ENCODE measurements around the gene MED17. TPM values are rescaled to one million over a fixed set of nuclear protein-coding genes. Genes with fewer than 3 reads are reported as not detected.
"Not testable (repeated sequence)": the region's sequence is repeated elsewhere in the genome, so short reads cannot be mapped to it uniquely, and the experiment has no call there.

Gene MED17
- polyA plus RNA-seq, 1 donor from 2014 or later: 82.7 TPM

DNA sequence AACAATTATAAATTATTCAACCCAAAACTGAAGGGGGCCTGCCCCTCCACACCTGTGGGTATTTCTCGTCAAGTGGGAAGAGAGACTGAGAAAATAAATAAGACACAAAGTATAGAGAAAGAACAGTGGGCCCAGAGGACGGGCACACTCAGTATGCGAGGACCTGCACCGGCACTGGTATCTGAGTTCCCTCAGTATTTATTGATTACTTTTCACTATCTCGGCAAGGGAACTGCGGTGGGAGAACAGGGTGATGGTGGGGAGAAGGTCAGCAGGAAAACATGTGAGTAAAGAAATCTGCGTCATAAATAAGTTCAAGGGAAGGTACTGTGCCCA, 39.4 kb upstream of the MED17 start:
- H3K9me2 ChIP-seq (ENCODE audit: insufficient read depth, low read length): no peaks in the 10 kb centered on the region
- H2AFZ ChIP-seq (ENCODE audit: low read depth, low read length): no peak overlapping the region
- H3K27ac ChIP-seq (ENCODE audit: low read length): no peak overlapping the region
- peaks cover 24% of the 10 kb centered on the region for H3K79me2 ChIP-seq (replicated peaks; ENCODE audit: insufficient read depth, low read length)
- H3K9ac ChIP-seq (ENCODE audit: low read length): no peak overlapping the region
- no peaks in the 10 kb centered on the region for H3K36me3 ChIP-seq (ENCODE audit: insufficient read depth, low read length)
- H4K20me1 ChIP-seq (ENCODE audit: insufficient read depth): no peaks in the 10 kb centered on the region
- no peaks in the 10 kb centered on the region for H3F3A ChIP-seq (ENCODE audit: insufficient read depth, low read length, poor library complexity, severe bottlenecking)
- no peak overlapping the region for H3K4me2 ChIP-seq (ENCODE audit: low read length)
- H3K4me3 ChIP-seq (ENCODE audit: low read length): no peak overlapping the region
- no peaks in the 10 kb centered on the region for H3K27me3 ChIP-seq (ENCODE audit: insufficient read depth, low read depth, low read length)
- H3K9me3 ChIP-seq (ENCODE audit: low read length): no peaks in the 10 kb centered on the region
- no peak for TF ChIP-seq RAD21 (conservative IDR thresholded peaks at IDR 0.05)
- TF ChIP-seq TAF1 (IDR thresholded peaks at IDR 0.05; ENCODE audit: low read depth): no peak
- no peak for TF ChIP-seq REST (IDR thresholded peaks at IDR 0.05; ENCODE audit: borderline replicate concordance)
- TF ChIP-seq POLR2AphosphoS5 (IDR thresholded peaks at IDR 0.05): no peak
- no peak for TF ChIP-seq MXI1 (conservative IDR thresholded peaks at IDR 0.05; ENCODE audit: poor library complexity, severe bottlenecking)
- TF ChIP-seq, protein P1, sequence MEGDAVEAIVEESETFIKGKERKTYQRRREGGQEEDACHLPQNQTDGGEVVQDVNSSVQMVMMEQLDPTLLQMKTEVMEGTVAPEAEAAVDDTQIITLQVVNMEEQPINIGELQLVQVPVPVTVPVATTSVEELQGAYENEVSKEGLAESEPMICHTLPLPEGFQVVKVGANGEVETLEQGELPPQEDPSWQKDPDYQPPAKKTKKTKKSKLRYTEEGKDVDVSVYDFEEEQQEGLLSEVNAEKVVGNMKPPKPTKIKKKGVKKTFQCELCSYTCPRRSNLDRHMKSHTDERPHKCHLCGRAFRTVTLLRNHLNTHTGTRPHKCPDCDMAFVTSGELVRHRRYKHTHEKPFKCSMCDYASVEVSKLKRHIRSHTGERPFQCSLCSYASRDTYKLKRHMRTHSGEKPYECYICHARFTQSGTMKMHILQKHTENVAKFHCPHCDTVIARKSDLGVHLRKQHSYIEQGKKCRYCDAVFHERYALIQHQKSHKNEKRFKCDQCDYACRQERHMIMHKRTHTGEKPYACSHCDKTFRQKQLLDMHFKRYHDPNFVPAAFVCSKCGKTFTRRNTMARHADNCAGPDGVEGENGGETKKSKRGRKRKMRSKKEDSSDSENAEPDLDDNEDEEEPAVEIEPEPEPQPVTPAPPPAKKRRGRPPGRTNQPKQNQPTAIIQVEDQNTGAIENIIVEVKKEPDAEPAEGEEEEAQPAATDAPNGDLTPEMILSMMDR (IDR thresholded peaks at IDR 0.05; ENCODE audit: poor library complexity, severe bottlenecking): no peak
- TF ChIP-seq SMC3 (conservative IDR thresholded peaks at IDR 0.05; ENCODE audit: poor library complexity): no peak
- no peak for TF ChIP-seq EP300 (conservative IDR thresholded peaks at IDR 0.05; ENCODE audit: poor library complexity, severe bottlenecking)
- no peak for TF ChIP-seq EZH2 (IDR thresholded peaks at IDR 0.05; ENCODE audit: borderline replicate concordance, insufficient read depth, low read length, poor library complexity, severe bottlenecking)

DNA sequence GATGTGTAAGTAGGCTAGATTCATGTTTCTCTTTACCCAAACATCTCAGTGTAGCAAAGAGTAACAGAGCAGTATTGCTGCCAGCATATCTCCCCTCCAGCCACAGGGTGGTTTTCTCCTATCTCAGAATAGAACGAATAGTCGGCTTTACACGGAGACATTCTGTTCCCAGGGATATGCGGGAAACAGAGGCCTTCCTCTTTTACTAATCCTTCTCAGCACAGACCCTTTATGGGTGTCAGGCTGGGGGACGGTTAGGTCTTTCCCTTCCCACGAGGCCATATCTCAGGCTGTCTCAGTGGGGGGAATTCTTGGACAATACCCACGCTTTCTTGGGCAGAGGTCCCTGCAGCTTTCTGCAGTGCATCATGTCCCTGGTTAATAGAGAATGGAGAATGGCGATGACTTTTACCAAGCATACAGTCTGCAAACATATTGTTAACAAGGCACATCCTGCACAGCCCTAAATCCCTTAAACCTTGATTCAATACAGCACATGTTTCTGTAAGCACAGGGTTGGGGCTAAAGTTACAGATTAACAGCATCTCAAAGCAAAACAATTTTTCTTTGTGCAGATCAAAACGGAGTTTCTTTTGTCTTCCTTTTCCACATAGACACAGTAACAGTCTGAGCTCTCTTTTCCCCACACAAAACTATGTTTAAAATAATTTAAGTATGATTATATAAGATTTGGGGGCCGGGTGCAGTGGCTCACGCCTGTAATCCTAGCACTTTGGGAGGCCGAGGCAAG, 38.9 kb upstream of the MED17 start:
- peak overlapping the region; percentile 26 for H3K9ac ChIP-seq (ENCODE audit: low read length)
- H3K9me3 ChIP-seq (ENCODE audit: low read length); H3F3A ChIP-seq (ENCODE audit: insufficient read depth, low read length, poor library complexity, severe bottlenecking); H2AFZ ChIP-seq (ENCODE audit: low read depth, low read length); H4K20me1 ChIP-seq (ENCODE audit: insufficient read depth); H3K36me3 ChIP-seq (ENCODE audit: insufficient read depth, low read length); H3K27me3 ChIP-seq (ENCODE audit: insufficient read depth, low read depth, low read length); H3K4me3 ChIP-seq (ENCODE audit: low read length); H3K4me2 ChIP-seq (ENCODE audit: low read length); H3K27ac ChIP-seq (ENCODE audit: low read length); H3K9me2 ChIP-seq (ENCODE audit: insufficient read depth, low read length): not testable (repeated sequence)
- TF ChIP-seq, protein P1 (IDR thresholded peaks at IDR 0.05; ENCODE audit: poor library complexity, severe bottlenecking): peak; percentile 18
- peaks cover 19% of the 10 kb centered on the region for H3K79me2 ChIP-seq (replicated peaks; ENCODE audit: insufficient read depth, low read length)
